OCI-LY3 (cell line): ENCODE data around the gene NTRK1.

Source experiments
- CTCF ChIP-seq: fragments of 200-600, 300-600 bp; sonication (generic); IDR thresholded peaks from 2 replicates; pipeline ENCODE4 v1.5.1; 2014; ENCODE audit warnings: antibody characterized with exemption, low read length, low read depth
- EZH2phosphoT487 ChIP-seq: fragments of 200-600 bp; shearing (Covaris generic); IDR thresholded peaks from 2 replicates; pipeline ENCODE4 v1.6.1; 2018; ENCODE audit warnings: antibody characterized with exemption, mixed run types, low read depth

- TF ChIP-seq CTCF (no peak), EZH2phosphoT487 (no peak)
Measured at GRCh38 chr1:156812293-156812990, 48.2 kb upstream of the NTRK1 start.
